ENCODE data around the gene FHOD3.
"Not testable (repeated sequence)": the region's sequence is repeated elsewhere in the genome, so short reads cannot be mapped to it uniquely, and the experiment has no call there.

Gene FHOD3

DNA sequence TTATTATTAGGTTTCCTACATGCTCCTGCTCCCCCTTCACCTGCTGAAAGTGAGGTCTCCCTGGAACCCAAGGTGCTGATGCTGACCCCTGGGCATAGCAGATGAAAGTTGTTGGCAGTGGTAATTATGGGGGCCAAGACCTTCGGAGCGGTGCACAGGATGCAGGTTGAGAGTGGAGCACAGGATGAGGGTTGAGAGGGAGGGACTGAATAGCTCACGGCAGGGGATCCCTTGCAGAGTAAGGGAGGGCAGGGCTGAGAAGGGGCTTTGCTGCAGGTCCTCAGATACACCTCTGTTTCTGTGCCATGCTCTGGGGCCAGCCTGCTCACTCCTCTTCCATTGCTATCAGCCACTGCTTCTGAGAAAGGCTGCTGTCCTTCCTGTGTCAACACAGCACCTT lies 163.3 kb downstream of the FHOD3 start:
- Histone ChIP-seq H3K9me2 (replicated peaks; ENCODE audit: insufficient read depth, low read length) (no peaks in the 10 kb centered on the region), H2AFZ (ENCODE audit: low read length) (no peak overlapping the region), H3K9me3 (replicated peaks; ENCODE audit: insufficient read depth, low read length) (no peaks in the 10 kb centered on the region), H4K20me1 (ENCODE audit: insufficient read depth, low read length) (no peaks in the 10 kb centered on the region), H3K4me2 (ENCODE audit: low read depth, low read length) (no peak overlapping the region), H3F3A (ENCODE audit: insufficient read depth, low read length) (no peaks in the 10 kb centered on the region), H3K4me3 (ENCODE audit: low read length) (no peak overlapping the region), H3K27ac (ENCODE audit: low read length) (no peak overlapping the region), H3K9ac (ENCODE audit: low read length) (no peak overlapping the region), H3K4me1 (ENCODE audit: low read length) (no peaks in the 10 kb centered on the region), H3K79me2 (ENCODE audit: low read length) (no peaks in the 10 kb centered on the region), H3K36me3 (replicated peaks; ENCODE audit: insufficient read depth, low read length) (no peaks in the 10 kb centered on the region), H3K27me3 (replicated peaks; ENCODE audit: insufficient read depth, low read length) (no peaks in the 10 kb centered on the region)
- DNase-seq: no peak
- TF ChIP-seq, protein P1, sequence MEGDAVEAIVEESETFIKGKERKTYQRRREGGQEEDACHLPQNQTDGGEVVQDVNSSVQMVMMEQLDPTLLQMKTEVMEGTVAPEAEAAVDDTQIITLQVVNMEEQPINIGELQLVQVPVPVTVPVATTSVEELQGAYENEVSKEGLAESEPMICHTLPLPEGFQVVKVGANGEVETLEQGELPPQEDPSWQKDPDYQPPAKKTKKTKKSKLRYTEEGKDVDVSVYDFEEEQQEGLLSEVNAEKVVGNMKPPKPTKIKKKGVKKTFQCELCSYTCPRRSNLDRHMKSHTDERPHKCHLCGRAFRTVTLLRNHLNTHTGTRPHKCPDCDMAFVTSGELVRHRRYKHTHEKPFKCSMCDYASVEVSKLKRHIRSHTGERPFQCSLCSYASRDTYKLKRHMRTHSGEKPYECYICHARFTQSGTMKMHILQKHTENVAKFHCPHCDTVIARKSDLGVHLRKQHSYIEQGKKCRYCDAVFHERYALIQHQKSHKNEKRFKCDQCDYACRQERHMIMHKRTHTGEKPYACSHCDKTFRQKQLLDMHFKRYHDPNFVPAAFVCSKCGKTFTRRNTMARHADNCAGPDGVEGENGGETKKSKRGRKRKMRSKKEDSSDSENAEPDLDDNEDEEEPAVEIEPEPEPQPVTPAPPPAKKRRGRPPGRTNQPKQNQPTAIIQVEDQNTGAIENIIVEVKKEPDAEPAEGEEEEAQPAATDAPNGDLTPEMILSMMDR (IDR thresholded peaks at IDR 0.05; ENCODE audit: low read length): no peak
- no peak for TF ChIP-seq EZH2phosphoT487 (IDR thresholded peaks at IDR 0.05; ENCODE audit: low read length)
- TF ChIP-seq EZH2 (optimal IDR thresholded peaks at IDR 0.05; ENCODE audit: low read depth, low read length): no peak

GRCh38 chr18:36461551-36461987 lies 164.1 kb downstream of the FHOD3 start:
- Histone ChIP-seq H3K27me3 (replicated peaks; ENCODE audit: insufficient read depth, low read length) (no peaks in the 10 kb centered on the region), H4K20me1 (ENCODE audit: insufficient read depth, low read length) (no peaks in the 10 kb centered on the region), H3K9me3 (replicated peaks; ENCODE audit: insufficient read depth, low read length) (no peaks in the 10 kb centered on the region), H3K9me2 (replicated peaks; ENCODE audit: insufficient read depth, low read length) (no peaks in the 10 kb centered on the region), H3K36me3 (replicated peaks; ENCODE audit: insufficient read depth, low read length) (no peaks in the 10 kb centered on the region), H3K79me2 (ENCODE audit: low read length) (no peaks in the 10 kb centered on the region), H3K4me2 (ENCODE audit: low read depth, low read length) (no peak overlapping the region), H3K9ac (ENCODE audit: low read length) (no peak overlapping the region), H3K4me3 (ENCODE audit: low read length) (no peak overlapping the region), H3K4me1 (ENCODE audit: low read length) (no peaks in the 10 kb centered on the region), H2AFZ (ENCODE audit: low read length) (no peak overlapping the region), H3K27ac (ENCODE audit: low read length) (no peak overlapping the region), H3F3A (ENCODE audit: insufficient read depth, low read length) (no peaks in the 10 kb centered on the region)
- no peak for DNase-seq
- TF ChIP-seq EZH2phosphoT487 (IDR thresholded peaks at IDR 0.05; ENCODE audit: low read length): no peak
- TF ChIP-seq, protein P1 (IDR thresholded peaks at IDR 0.05; ENCODE audit: low read length): no peak
- TF ChIP-seq EZH2 (optimal IDR thresholded peaks at IDR 0.05; ENCODE audit: low read depth, low read length): no peak

- H3K79me2 ChIP-seq (ENCODE audit: low read length); H3K4me2 ChIP-seq (ENCODE audit: low read depth, low read length); H4K20me1 ChIP-seq (ENCODE audit: insufficient read depth, low read length); H3K9ac ChIP-seq (ENCODE audit: low read length); H3K4me3 ChIP-seq (ENCODE audit: low read length); DNase-seq; H2AFZ ChIP-seq (ENCODE audit: low read length); H3K9me3 ChIP-seq (replicated peaks; ENCODE audit: insufficient read depth, low read length); H3F3A ChIP-seq (ENCODE audit: insufficient read depth, low read length); H3K27me3 ChIP-seq (replicated peaks; ENCODE audit: insufficient read depth, low read length); H3K27ac ChIP-seq (ENCODE audit: low read length); H3K4me1 ChIP-seq (ENCODE audit: low read length); H3K9me2 ChIP-seq (replicated peaks; ENCODE audit: insufficient read depth, low read length); H3K36me3 ChIP-seq (replicated peaks; ENCODE audit: insufficient read depth, low read length): not testable (repeated sequence)
Observed at GRCh38 chr18:36463516-36463915, 166.0 kb downstream of the FHOD3 start.

- no peaks in the 10 kb centered on the region for H3F3A ChIP-seq (ENCODE audit: insufficient read depth, low read length)
- H3K4me3 ChIP-seq (ENCODE audit: low read length): no peak overlapping the region
- no peak overlapping the region for H2AFZ ChIP-seq (ENCODE audit: low read length)
- no peaks in the 10 kb centered on the region for H3K79me2 ChIP-seq (ENCODE audit: low read length)
- TF ChIP-seq EZH2 (optimal IDR thresholded peaks at IDR 0.05; ENCODE audit: low read depth, low read length) (no peak), EZH2phosphoT487 (IDR thresholded peaks at IDR 0.05; ENCODE audit: low read length) (no peak)
- TF ChIP-seq, protein P1 (IDR thresholded peaks at IDR 0.05; ENCODE audit: low read length): no peak
- H3K4me1 ChIP-seq (ENCODE audit: low read length): no peaks in the 10 kb centered on the region
- no peak for DNase-seq
- no peaks in the 10 kb centered on the region for H3K36me3 ChIP-seq (replicated peaks; ENCODE audit: insufficient read depth, low read length)
- H3K4me2 ChIP-seq (ENCODE audit: low read depth, low read length): no peak overlapping the region
- H3K9ac ChIP-seq (ENCODE audit: low read length): no peak overlapping the region
- no peak overlapping the region for H3K27ac ChIP-seq (ENCODE audit: low read length)
- no peaks in the 10 kb centered on the region for H3K9me2 ChIP-seq (replicated peaks; ENCODE audit: insufficient read depth, low read length)
- no peaks in the 10 kb centered on the region for H3K9me3 ChIP-seq (replicated peaks; ENCODE audit: insufficient read depth, low read length)
- no peaks in the 10 kb centered on the region for H4K20me1 ChIP-seq (ENCODE audit: insufficient read depth, low read length)
- H3K27me3 ChIP-seq (replicated peaks; ENCODE audit: insufficient read depth, low read length): no peaks in the 10 kb centered on the region
Observed at GRCh38 chr18:36464126-36464651, 166.7 kb downstream of the FHOD3 start.

Data from MM.1S (cell line).